Measurements from ENCODE around the gene ARHGAP26. TPM values are rescaled to one million over a fixed set of nuclear protein-coding genes. Genes with fewer than 3 reads are reported as not detected.

The ARHGAP26 gene, protein sequence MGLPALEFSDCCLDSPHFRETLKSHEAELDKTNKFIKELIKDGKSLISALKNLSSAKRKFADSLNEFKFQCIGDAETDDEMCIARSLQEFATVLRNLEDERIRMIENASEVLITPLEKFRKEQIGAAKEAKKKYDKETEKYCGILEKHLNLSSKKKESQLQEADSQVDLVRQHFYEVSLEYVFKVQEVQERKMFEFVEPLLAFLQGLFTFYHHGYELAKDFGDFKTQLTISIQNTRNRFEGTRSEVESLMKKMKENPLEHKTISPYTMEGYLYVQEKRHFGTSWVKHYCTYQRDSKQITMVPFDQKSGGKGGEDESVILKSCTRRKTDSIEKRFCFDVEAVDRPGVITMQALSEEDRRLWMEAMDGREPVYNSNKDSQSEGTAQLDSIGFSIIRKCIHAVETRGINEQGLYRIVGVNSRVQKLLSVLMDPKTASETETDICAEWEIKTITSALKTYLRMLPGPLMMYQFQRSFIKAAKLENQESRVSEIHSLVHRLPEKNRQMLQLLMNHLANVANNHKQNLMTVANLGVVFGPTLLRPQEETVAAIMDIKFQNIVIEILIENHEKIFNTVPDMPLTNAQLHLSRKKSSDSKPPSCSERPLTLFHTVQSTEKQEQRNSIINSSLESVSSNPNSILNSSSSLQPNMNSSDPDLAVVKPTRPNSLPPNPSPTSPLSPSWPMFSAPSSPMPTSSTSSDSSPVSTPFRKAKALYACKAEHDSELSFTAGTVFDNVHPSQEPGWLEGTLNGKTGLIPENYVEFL
- 10 to 100 TPM; 28.2 to 52.3 (median 37.9) TPM for total RNA-seq

DNA sequence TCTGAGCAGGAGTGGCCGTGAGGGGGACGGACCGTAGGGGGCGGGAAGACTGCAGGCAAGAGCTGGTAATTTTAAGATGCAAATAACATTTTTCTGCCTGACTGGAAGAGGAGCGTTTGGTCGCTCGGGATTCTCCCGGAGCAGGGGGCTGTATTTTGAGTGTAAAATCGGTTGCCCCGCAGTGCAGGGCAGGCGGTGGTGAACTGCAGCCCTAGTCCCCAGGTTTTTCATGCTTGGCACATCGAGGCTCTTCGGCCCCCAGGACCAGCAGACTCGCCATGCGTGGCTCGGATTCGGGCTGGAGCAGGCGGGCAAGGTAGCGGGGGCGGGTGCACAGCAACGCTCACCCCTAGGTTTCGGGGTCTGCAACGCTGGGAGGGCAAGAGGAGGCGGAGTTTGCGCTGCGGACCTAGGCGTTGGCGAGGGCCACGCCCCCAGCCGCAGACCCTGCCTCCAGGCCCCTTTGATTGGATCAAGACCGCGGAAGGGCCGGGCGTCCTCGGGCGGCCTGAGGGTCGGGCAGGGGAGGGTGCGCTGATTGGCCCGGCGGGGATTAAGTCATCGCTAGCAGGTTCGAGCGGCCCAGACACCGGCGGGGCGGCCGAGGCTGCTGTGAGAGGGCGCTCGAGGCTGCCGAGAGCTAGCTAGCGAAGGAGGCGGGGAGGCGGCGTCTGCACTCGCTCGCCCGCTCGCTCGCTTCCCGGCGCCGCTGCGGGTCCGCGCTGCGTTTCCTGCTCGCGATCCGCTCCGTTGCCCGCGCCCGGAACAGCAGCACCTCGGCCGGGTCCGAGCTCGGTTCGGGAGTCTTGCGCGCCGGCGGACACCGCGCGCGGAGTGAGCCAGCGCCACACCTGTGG, at the start of gene ARHGAP26:
Gene ARHGAP26, plus strand, starts transcription at position 585 of the 857 bp plus-strand sequence. CDS start 385 bp downstream, outside the sequence.
- H3K36me3 ChIP-seq: no peaks in the 10 kb centered on the region
- peak; percentile 98 for DNase-seq
- H3K27me3 ChIP-seq: no peaks in the 10 kb centered on the region
- 0% methylated on average over 8 to 21 of the region's 87 CpGs for WGBS, 2 donors
- TF ChIP-seq, protein P1, sequence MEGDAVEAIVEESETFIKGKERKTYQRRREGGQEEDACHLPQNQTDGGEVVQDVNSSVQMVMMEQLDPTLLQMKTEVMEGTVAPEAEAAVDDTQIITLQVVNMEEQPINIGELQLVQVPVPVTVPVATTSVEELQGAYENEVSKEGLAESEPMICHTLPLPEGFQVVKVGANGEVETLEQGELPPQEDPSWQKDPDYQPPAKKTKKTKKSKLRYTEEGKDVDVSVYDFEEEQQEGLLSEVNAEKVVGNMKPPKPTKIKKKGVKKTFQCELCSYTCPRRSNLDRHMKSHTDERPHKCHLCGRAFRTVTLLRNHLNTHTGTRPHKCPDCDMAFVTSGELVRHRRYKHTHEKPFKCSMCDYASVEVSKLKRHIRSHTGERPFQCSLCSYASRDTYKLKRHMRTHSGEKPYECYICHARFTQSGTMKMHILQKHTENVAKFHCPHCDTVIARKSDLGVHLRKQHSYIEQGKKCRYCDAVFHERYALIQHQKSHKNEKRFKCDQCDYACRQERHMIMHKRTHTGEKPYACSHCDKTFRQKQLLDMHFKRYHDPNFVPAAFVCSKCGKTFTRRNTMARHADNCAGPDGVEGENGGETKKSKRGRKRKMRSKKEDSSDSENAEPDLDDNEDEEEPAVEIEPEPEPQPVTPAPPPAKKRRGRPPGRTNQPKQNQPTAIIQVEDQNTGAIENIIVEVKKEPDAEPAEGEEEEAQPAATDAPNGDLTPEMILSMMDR (IDR thresholded peaks at IDR 0.05): peak in 5 of 6 experiments; percentile 8 to 28 (median 21)
- TF ChIP-seq POLR2A (IDR thresholded peaks at IDR 0.05): peak; percentile 98 to 100
- H3K4me1 ChIP-seq: peaks cover 12 to 23% of the 10 kb centered on the region in 2 donors
- peak within 1 kb of the TSS; percentile 80 to 91 (median 82) for H3K4me3 ChIP-seq (replicated peaks in 1 of 3)
- intact Hi-C loops (cut with DNase I): loop anchor here (5.0 kb wide), 1 partner anchor 97 kb away; no protein-coding TSS in a partner anchor
- H3K9me3 ChIP-seq: no peaks in the 10 kb centered on the region
- peak within 1 kb of the TSS; percentile 64 to 86 (median 85) for H3K27ac ChIP-seq

DNA sequence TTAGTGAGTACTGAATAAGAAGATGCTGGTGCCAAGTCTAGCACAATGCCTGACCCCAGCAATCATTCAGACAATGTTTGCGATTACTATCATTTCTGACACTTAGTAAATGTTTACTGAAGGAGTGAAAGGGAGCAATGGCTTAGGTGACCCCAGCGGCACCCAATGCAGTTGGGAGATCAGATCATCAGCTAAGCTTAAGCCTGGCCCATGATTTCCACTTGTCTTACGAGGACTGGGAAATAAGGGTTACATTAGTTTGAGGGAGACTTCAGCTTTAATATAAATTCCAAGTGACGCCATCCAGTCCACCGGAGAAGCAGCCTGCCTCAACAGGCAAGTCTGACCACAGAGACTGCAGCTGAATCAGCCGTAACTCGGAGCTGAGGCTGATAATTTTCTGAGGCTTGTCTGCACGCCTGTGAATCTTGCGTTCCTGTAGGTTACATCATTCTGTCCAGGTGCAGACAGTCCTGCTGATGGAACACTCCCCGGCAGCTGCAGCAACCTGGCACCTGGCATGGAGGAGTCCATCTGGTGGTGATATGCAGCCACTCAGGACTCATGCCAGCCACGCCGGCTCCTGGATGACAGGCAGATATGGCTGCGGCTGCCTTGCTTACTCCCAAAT, 49.4 kb upstream of the ARHGAP26 start:
- no peak for DNase-seq
- peaks cover 0 to 11% of the 10 kb centered on the region in 2 donors for H3K4me1 ChIP-seq
- no peak for TF ChIP-seq POLR2A (IDR thresholded peaks at IDR 0.05)
- TF ChIP-seq, protein P1 (IDR thresholded peaks at IDR 0.05): no peak
- H3K27ac ChIP-seq: no peak overlapping the region
- H3K4me3 ChIP-seq (replicated peaks in 1 of 3): no peak overlapping the region
- 89 to 92% methylated on average over 12 to 13 of the region's 13 CpGs for WGBS, 2 donors
- H3K36me3 ChIP-seq: no peaks in the 10 kb centered on the region
- no peaks in the 10 kb centered on the region for H3K9me3 ChIP-seq
- intact Hi-C loops (cut with DNase I): no loop called here
- no peaks in the 10 kb centered on the region for H3K27me3 ChIP-seq

DNA sequence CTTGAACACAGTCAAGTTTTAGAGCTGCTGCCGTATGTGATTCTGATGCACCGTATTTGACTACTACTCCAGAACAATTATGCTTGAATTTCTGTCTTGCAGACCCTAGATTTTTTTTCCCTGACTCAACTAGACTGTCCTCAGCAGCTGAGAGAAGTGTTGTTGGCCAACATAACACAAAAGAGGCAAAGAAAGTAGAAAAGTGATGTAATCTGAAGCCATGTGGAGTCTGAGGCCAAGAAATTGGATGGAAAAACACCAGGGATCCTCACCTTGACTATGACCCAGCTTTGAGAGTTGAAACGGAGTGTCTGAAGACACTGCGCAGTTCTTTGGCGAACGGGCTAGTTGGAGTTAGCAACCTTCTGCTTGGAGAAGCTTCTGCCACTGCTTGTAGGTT, 48.0 kb upstream of the ARHGAP26 start:
- TF ChIP-seq, protein P1 (IDR thresholded peaks at IDR 0.05): no peak
- TF ChIP-seq POLR2A (IDR thresholded peaks at IDR 0.05): no peak
- Histone ChIP-seq H3K27me3 (no peaks in the 10 kb centered on the region), H3K27ac (no peak overlapping the region), H3K4me1 (peaks cover 0 to 4% of the 10 kb centered on the region in 2 donors), H3K4me3 (replicated peaks in 1 of 3) (no peak overlapping the region), H3K9me3 (no peaks in the 10 kb centered on the region), H3K36me3 (no peaks in the 10 kb centered on the region)
- intact Hi-C loops (cut with DNase I): no loop called here
- no peak for DNase-seq
- WGBS, 2 donors: 91 to 95% methylated on average over 6 of the region's 6 CpGs

DNA sequence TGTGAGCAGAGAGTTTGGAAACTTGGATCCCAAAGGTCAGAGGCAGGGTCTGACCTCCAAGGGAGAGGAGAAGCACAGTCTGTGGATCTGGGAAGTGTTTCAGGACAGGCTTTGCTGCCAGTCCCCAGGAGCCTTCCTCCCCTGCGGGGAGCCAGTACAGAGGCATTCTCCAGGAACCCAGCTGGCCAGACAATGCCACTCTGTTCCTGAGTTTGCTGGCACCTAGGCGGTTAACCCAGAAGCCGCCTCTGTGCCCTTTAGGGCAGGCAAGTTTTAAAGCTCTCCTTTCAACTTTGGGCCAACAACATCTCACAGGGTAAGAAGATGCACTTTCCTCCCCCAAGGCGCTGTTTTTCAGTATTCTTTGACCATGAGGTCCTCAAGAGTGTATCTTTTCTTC, 47.3 kb upstream of the ARHGAP26 start:
- intact Hi-C loops (cut with DNase I): no loop called here
- H3K27ac ChIP-seq: no peak overlapping the region
- no peaks in the 10 kb centered on the region for H3K9me3 ChIP-seq
- H3K4me1 ChIP-seq: no peaks in the 10 kb centered on the region
- no peaks in the 10 kb centered on the region for H3K27me3 ChIP-seq
- TF ChIP-seq, protein P1 (IDR thresholded peaks at IDR 0.05): no peak
- TF ChIP-seq POLR2A (IDR thresholded peaks at IDR 0.05): no peak
- no peak overlapping the region for H3K4me3 ChIP-seq (replicated peaks in 1 of 3)
- DNase-seq: no peak
- H3K36me3 ChIP-seq: no peaks in the 10 kb centered on the region
- WGBS, 2 donors: 91 to 98% methylated on average over 3 to 4 of the region's 4 CpGs
